ENCODE results near the gene GALNT11. TPM values are rescaled to one million over a fixed set of nuclear protein-coding genes. Genes with fewer than 3 reads are reported as not detected.

The GALNT11 gene
- total RNA-seq, 2 experiments from 2014 or later, result 22.4 to 22.8 TPM

DNA sequence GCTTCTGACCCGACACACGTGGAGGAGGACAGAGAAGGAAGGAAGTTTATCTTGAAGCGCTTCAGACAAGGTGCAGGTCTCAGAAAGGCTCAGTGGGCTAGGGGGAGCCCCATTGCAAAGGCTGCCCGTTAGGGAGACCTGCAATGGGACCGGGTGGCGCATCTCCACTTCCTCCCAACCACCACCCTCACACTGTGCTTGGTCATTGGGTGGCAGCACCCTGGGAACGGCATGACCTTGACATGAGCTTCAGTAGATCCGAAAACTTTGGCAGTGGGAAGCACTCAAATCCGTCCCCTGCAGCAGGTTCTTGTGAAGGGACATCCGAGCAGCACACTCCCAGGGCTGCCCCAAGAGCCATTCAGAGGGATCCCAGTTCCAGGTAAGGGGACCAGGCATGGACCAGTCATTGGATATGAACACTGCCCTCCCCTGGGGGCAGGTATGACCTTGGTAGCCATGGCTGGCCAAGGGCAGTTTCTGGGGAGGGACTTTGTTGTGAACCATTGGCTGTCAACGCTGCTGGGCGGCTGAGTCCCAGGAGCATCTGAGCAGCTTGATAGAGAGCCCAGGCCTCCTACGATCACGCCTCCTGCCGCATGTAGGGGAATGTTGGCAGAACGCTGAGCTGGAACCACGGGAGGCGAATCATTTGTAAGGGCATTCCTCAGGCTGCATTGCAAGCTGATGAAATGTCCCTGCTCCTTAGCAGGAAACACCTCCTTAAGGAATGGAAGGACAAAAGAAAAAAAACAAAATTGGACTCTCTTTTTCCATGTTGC lies 37.5 kb upstream of the GALNT11 start:
- intact Hi-C loops (cut with micrococcal nuclease), result no loop called here
- no peaks in the 10 kb centered on the region for H3K36me3 Mint-ChIP-seq (ENCODE audit: low read depth)
- no peak for ATAC-seq
- TF ChIP-seq, protein P1, sequence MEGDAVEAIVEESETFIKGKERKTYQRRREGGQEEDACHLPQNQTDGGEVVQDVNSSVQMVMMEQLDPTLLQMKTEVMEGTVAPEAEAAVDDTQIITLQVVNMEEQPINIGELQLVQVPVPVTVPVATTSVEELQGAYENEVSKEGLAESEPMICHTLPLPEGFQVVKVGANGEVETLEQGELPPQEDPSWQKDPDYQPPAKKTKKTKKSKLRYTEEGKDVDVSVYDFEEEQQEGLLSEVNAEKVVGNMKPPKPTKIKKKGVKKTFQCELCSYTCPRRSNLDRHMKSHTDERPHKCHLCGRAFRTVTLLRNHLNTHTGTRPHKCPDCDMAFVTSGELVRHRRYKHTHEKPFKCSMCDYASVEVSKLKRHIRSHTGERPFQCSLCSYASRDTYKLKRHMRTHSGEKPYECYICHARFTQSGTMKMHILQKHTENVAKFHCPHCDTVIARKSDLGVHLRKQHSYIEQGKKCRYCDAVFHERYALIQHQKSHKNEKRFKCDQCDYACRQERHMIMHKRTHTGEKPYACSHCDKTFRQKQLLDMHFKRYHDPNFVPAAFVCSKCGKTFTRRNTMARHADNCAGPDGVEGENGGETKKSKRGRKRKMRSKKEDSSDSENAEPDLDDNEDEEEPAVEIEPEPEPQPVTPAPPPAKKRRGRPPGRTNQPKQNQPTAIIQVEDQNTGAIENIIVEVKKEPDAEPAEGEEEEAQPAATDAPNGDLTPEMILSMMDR (IDR thresholded peaks at IDR 0.05), result no peak
- H3K9me3 Mint-ChIP-seq, result no peaks in the 10 kb centered on the region
- H3K27ac Mint-ChIP-seq, result no peak overlapping the region
- ChIA-PET CTCF (interaction anchor here (0.8 to 1.2 kb wide), 2 partner anchors 10 to 52 kb away, joined by 3 read pairs; no protein-coding TSS in a partner anchor), POLR2A (interaction anchor here (0.6 kb wide), 1 partner anchor 206 kb away, joined by 3 read pairs; no protein-coding TSS in a partner anchor)
- DNase-seq, result no peak
- H3K4me1 Mint-ChIP-seq (ENCODE audit: low read depth), result no peaks in the 10 kb centered on the region
- peaks cover 5% of the 10 kb centered on the region for H3K27me3 Mint-ChIP-seq
- H3K4me3 Mint-ChIP-seq, result no peak overlapping the region

DNA sequence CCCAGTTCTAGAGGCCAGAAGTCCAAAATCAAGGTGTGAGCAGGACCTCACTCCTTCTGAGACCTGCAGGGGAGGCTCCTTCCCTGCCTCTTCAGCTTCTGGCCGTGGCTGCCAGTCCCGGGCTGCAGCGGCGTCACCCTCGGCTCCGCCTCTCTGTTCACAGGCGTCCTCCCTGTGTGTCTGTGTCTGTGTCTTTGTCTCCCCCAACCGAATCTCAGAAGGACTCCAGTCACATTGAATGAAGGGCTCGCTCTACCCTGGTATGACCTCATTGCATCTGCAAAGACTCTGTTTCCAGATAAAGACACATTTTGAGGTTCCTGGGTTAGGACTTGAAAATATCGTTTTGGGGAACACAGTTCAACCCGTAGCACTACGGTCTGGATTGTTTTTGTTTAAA lies 33.1 kb upstream of the GALNT11 start:
- intact Hi-C loops (cut with micrococcal nuclease), result no loop called here
- Mint-ChIP-seq H3K4me3 (no peak overlapping the region), H3K27me3 (peaks cover 6% of the 10 kb centered on the region), H3K27ac (no peak overlapping the region), H3K36me3 (ENCODE audit: low read depth) (no peaks in the 10 kb centered on the region), H3K4me1 (ENCODE audit: low read depth) (no peaks in the 10 kb centered on the region), H3K9me3 (no peaks in the 10 kb centered on the region)
- DNase-seq (peak; percentile 69), ATAC-seq (peak; percentile 99)
- TF ChIP-seq, protein P1 (IDR thresholded peaks at IDR 0.05), result no peak
- POLR2A ChIA-PET, result no interaction called here
- CTCF ChIA-PET, result interaction anchor here (1.0 kb wide), 1 partner anchor 210 kb away, joined by 3 read pairs; no protein-coding TSS in a partner anchor

DNA sequence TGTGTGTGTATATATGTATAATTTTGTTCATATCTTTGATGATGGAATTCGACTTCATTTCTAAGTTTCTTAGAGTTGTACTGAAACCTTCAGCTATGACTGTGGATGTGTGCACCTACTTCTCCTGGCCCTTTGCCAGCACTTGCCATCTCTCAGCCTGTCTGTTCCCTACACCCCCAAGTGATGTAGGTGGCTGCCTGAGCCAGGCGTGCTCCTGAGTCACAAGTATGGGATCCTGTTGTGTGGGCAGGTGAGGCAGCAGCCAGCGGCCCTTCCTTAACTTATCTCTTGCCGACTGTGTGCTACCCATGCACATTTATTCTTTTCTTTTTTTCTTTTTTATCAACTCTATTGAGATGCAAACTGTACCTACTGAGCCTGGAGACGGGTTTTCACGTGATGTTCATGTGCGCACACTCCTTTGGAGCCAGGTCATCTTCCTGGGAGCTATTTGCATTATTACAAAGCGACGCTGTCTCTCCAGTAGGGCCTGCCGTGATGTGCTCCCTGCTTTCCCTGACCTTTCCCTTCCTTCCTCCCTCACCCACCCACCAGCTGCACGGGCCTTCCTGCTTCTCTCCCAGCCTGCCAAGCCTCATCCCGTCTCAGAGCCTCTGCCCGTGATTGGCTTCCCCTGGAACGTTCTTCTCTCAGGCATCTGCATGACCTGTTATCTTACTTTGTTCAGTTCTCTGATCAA lies 31.3 kb upstream of the GALNT11 start:
- Mint-ChIP-seq H3K9me3 (no peaks in the 10 kb centered on the region), H3K4me1 (ENCODE audit: low read depth) (no peaks in the 10 kb centered on the region), H3K36me3 (ENCODE audit: low read depth) (no peaks in the 10 kb centered on the region), H3K4me3 (no peak overlapping the region), H3K27me3 (peaks cover 6% of the 10 kb centered on the region), H3K27ac (no peak overlapping the region)
- POLR2A ChIA-PET, result interaction anchor here (0.6 to 0.8 kb wide), 2 partner anchors 31 to 146 kb away, joined by 3 to 4 read pairs; no protein-coding TSS in a partner anchor
- TF ChIP-seq, protein P1 (IDR thresholded peaks at IDR 0.05), result no peak
- intact Hi-C loops (cut with micrococcal nuclease), result no loop called here
- DNase-seq, result peak; percentile 41
- no peak for ATAC-seq
- CTCF ChIA-PET, result no interaction called here

DNA sequence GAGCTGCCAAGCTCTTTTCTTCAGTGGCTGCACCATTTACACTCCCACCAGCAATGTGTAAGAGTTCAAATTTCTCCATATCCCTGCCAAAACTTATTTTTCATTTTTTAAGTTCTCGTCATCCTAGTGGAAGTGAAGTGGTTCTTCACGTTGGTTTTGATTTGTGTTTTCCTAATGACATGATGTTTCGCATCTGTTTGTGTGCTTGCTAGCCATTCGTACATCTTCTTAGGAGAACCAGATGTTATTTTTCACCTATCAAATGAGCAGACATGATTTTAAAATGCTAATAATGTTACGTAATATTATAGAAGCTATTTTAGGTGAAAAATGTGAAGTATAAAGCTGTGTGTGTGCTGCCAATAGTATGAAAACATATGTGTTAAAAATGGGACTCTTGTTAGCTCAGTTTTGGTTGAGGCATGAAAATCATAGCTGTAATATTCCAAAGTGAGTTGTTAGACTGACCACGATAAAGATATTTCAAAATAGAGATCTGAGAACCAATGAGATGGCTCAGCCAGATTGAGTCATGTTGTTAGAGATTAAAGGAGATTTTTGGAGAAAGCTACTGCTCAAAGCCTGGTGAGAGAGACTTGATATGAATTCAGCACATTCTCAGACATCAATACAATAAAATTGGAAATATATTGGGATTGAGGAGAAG lies 25.9 kb upstream of the GALNT11 start:
- no peak for ATAC-seq
- Mint-ChIP-seq H3K27ac (no peak overlapping the region), H3K36me3 (ENCODE audit: low read depth) (no peaks in the 10 kb centered on the region), H3K9me3 (no peaks in the 10 kb centered on the region), H3K4me1 (ENCODE audit: low read depth) (no peaks in the 10 kb centered on the region), H3K27me3 (peaks cover 11% of the 10 kb centered on the region), H3K4me3 (no peak overlapping the region)
- intact Hi-C loops (cut with micrococcal nuclease), result no loop called here
- CTCF ChIA-PET, result interaction anchor here (1.4 kb wide), 1 partner anchor 16 kb away, joined by 4 read pairs; no protein-coding TSS in a partner anchor
- POLR2A ChIA-PET, result interaction anchor here (0.6 kb wide), 1 partner anchor 25 kb away, joined by 3 read pairs; no protein-coding TSS in a partner anchor
- no peak for DNase-seq
- TF ChIP-seq, protein P1 (IDR thresholded peaks at IDR 0.05), result no peak
